HG02943 (cell line): Measurements from ENCODE around the gene COLGALT1.
"Not testable (repeated sequence)": the region's sequence is repeated elsewhere in the genome, so short reads cannot be mapped to it uniquely, and the experiment has no call there.

ENCODE experiments used
- ATAC-seq: cut with Tn5 transposase; IDR thresholded peaks from one replicate; pipeline ENCODE4 v1.9.1; 2021; ENCODE audit warnings: mild to moderate bottlenecking, low read depth, moderate library complexity; ENCODE audit not compliant: unreplicated experiment

Gene COLGALT1

DNA sequence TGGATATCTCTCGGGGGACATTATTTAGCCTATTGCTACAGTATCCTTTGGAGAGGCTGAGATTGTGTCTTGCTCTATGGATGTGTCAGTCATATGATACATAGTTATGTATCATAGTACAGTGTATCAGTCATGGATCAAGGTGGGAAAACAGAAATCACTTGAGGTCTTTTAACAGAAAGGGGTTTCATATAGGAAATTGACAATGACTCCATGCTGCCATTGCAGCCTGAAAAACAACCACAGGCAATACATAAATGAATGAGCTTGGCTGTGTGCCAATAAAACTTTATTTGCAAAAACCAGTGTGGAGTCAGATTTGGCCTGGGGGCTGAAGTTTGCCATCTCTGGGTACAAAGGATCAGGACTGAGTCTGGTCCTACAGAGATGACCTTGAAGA is 35.4 kb downstream of the COLGALT1 start:
- ATAC-seq = no peak

DNA sequence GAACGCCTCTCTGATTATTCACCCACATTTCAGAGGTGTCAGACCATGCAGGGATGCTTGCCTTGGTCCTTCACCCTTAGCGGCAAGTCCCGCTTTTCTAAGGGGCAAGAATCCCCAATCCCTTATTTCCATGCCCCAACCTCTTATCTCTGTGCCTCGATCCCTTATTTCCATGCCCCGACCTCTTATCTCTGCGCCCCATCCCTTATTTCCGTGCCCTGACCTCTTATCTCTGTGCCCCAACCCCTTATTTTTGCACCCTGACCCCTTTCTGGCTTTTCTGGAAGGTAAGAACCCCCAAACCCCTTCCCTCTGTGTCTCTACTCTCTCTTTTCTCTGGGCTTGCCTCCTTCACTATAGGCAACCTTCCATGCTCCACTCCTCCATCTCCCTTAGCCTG is 38.8 kb downstream of the COLGALT1 start:
- not testable (repeated sequence) for ATAC-seq

DNA sequence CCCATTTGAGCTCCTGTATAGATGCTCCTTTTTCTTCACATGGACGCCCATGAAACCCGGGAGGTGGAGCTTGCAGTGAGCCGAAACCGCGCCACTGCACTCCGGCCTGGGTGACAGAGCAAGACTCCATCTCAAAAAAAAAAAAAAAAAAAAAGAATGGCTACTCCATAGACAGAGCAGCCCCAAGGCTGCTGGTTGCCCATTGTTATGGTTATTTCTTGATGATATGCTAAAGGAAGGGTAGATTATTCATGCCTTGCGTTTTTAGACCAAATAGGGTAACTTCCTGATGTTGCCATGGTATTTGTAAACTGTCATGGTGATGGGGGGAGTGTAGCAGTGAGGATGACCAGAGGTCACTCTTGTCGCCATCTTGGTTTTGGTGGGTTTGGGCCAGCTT is 42.6 kb downstream of the COLGALT1 start:
- not testable (repeated sequence) for ATAC-seq

DNA sequence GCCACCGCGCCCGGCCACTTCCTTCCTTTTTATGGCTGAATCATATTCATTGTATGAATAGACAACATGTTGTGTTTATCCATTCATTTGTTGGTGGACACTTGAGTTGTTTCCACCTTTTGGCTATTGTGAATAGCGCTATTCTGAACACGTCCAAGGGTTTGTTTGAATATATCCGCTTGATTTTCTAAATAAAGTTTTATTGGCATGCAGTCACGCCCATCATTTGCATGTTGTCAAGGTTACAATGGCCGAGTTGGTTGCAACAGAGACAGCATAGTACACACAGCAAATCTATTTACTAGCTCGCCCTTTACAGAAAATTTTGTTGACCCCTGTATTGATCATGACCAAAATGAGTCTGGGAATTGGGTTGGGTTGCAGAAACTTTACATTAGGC is 43.5 kb downstream of the COLGALT1 start:
- ATAC-seq = no peak

DNA sequence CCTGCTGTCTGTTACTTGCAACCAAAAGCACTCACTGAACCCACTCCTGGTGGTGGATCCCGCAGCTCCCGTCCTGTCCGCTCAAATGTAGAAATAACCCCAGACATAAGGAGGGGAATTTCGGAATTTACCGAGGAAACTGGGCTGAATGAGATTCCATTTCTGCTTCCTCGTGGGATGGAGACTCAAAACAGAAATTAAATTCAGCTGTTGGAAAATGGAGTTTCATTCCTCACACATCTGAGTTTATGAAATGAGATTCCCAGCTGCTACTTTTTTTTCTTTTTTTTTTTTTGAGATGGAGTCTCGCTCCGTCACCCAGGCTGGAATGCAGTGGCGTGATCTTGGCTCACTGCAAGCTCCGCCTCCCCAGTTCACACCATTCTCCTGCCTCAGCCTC is 44.3 kb downstream of the COLGALT1 start:
- no peak for ATAC-seq

DNA sequence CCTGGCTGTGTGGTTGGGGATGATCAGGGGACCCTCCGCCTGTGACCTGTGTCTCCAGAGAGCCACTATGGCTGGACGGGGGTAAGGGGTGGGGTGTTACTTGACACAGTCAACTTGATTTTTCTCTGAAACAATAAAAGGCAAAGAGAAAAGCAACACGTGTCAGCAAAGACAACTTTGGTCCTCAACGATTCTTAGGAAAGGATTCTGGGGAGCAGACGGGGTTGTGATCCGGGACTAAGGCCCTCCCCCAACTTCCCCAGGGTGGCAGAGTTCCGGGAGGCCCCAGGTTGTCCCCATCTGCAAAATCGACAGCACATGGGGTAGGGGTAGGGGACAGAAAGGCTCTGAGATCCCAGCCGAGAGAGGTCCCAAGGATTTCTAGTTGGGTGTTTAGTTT is 46.2 kb downstream of the COLGALT1 start:
- ATAC-seq = no peak

DNA sequence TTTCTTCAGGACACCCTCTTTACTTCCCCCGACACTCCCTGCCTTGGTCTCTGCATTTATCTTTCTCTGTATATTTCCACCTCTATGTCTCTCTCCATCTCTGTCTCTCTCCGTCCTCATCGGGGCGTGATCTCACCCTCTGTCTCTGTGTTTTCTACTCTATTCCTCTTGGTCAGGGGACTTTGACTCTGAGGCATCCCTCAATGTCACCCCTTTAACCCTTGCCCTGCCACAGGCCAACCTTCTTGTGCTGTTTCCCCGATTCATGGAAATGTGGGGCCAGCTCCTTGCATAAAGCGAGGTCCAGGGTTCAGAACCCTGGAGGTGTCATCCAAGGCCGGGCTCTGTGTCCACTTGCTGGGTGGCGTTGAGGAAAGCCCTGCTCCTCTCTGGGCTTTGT is 46.8 kb downstream of the COLGALT1 start:
- ATAC-seq = no peak

DNA sequence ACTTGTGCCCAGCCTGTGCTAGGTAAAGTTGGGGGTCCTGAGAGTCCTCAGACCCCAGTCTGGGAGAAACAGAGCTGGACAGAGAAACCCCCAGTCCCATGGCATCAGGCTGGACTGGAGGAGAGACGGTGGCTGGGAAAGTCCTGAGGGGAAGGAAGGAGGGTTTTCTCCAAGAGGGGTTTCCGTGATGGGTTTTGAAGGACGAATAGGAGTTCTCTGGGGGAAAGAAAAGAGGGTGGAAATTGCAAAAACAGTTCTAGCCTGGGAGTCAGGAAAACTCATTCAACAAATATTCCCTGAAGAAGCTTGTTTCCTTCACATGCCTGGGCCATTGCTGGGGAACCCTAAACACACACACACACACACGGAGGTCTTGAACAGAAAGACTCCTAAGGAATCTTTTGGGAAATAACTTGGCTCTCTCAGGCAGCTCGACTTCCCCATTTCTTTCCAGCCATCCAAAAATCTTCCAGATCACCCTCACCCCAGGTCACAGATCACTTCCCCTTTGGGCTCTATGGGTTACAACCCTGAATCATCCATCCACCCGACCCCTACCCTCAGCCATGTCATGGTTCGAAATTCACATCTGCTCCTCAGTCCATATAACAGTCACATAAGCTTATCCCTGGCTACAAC is 47.5 kb downstream of the COLGALT1 start:
- no peak for ATAC-seq

DNA sequence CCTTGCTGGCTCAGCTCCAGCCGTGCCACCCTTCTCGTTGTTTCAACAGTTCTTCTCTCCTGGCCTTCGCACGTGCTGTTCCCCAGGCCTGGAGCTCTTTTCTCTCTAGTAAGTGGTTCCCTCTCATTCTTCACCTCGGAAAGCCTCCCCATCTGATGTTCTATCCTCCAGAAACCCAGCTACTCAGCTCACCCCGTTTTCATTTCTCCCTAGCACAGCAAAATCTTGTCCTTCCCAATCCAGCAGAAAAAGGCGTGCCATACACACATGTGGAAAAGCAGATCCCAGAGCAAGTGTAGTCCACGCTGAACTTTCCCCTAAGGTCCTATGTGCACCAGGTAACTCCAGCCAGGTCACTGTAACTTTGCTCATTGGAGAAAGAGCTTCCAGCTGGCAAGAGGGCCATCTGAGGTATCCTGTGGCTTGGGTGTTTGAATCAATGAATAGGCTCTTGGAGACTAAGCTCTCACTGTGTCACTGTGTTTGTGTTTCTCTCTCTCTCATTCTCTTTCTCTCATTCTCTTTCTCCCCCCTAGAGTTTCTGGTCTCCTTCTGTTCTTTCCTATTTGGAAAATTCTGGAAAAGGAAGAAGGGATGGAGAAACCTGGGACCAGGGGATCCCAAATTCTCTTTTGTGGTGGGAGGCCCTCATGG is 49.0 kb downstream of the COLGALT1 start:
- ATAC-seq = no peak

DNA sequence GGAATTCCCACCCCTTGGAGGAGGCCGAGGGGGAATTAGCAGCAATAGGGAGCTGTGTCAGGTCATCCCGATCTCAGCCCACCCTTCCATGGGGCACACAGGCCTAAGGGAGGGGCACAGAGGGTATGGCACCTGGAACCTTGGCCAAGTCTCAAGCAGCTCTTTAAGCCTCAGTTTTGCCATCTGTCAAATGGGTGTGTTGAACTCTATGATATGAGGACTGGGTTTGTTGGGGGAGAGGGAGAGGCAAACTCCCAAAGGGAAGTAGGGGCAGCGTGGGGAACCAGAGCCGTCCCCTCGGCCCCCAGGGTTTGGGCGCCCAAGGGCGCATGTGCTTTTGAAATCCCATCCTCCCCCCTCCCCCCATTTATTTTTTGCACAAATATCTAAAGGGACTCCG is 49.7 kb downstream of the COLGALT1 start:
- no peak for ATAC-seq

DNA sequence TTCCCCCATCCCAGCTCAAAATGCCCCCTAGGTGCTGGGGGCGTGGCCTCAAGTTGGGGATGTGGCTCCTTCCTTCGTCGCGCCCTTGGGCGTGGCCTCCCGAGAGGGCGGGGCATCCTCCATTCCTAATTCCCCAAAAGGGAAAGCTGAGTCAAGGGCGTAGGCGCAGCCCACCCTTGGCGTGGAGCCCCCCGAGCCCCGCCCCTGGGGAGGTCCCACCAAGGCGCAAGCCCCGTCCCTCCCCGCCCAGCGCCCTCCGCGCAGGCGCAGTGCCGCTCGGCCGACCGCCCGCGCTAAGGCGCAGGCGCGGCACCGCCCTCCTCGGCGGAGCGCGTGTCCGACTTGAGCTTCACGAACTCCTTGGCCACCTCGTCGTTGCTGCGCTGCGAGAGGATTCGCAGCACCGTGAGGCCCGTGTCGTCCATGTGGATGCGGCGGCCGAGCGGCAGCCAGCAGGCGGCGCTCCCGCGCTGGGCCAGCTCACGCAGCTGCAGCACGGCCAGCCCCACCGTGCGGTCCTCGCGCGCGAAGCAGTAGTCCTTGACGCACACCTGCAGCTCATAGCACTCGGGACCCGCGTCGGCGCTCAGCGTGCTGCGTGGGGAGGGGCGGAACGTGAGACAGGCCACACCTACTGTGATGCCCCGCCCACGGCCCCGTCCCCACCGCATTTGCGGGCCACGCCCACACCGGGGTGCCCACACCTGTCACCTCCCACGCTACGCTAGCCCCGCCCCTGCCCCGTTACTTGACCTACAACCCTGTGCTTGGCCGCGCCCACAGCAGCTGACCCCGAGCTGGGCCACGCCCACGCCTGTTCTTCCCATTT is 50.5 kb downstream of the COLGALT1 start:
- peak; percentile 66 for ATAC-seq

DNA sequence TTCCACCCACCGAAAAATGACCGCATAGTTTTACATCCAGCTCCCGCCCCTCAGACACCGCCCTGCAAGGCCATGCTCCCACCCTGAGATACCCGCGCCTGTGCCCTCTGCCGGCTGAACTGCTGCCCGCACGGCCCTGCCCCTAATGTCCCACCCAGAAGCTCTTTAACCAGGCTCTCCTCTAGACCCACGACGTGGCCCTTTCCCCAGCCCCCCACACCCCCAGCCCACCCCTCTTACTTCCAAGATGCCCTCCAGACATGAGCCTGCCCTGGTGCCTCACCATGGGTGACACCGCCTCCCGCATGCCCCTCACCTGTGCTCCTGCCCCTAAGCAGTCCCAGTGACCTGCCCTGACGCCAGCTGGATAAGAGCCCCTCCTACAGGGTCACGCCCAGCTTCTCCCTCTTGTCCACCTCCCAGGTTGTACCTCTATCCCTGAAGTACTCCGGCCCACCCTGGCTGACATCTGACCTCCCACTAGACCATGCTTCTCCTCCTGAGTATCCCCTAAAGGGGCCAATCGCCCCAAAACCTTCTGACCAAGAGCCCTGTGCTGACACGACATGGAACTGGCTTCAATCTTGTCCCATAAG is 51.2 kb downstream of the COLGALT1 start:
- no peak for ATAC-seq

DNA sequence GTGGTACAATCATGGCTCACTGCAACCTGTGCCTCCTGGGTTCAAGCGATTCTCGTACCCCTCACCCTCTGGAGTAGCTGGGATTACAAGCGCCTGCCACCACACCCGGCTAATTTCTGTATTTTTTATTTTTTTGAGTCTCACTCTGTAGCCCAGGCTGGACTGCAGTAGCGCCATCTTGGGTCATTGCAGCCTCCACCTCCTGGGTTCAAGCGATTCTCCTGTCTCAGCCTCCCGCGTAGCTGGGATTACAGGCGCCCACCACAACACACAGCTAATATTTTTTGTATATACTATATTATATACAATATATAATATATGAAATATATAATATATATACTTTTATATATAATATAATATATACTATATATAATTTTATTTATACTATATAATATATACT is 52.5 kb downstream of the COLGALT1 start:
- ATAC-seq = no peak

DNA sequence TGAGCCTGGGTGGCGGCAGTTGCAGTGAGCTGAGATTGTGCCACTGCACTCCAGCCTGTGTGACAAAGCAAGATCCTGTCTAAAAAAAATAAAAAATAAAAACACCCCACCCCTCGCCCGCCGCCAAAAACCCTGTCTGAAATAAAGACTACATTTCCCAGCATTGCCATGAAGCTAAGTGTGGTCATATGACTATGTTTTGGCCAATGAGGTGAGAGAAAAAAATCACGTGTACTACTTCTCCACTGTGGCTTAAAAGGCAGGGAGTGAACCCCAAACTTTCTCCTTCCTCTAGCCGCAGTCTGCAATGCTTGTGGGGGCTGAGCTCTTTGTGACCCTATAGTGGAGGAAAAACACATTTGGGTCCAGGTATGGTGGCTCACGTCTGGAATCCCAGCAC is 54.9 kb downstream of the COLGALT1 start:
- no peak for ATAC-seq

DNA sequence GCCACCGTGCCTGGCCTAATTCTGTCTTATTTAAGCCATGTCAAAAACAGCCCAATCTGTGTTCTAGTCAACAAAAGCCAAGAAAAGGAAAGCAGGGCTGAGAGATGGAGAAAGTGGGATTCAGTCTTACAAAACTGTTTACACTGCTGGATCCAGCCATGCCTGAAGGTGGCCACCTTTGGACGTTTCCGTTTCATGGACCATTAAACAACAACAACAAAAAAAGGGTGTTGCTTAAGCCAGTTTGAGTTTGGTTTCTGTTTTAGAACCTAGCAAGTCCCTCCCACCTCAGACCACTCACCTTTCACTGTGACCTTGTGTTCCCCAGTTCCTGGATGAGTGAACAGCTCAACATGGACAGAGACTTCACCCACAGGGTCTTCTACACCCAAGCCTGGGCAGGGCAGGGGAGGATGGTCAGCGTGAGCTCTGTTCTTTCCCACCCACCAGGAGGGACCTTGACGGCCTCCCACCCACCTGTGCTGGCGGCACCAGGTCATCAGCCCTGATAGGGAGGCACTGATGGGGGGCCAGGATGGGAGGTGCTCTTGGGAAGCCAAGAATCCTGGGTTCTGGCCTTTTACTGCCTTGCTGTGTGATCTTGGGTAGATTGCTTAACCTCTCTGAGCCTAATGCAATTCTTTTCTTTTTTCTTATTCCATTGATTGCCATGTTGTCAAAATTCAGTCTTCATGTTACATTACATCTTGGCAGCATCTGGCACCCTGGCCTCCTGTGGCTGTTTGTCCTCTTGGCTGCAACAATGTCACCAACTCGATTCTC is 56.2 kb downstream of the COLGALT1 start:
- ATAC-seq = no peak

DNA sequence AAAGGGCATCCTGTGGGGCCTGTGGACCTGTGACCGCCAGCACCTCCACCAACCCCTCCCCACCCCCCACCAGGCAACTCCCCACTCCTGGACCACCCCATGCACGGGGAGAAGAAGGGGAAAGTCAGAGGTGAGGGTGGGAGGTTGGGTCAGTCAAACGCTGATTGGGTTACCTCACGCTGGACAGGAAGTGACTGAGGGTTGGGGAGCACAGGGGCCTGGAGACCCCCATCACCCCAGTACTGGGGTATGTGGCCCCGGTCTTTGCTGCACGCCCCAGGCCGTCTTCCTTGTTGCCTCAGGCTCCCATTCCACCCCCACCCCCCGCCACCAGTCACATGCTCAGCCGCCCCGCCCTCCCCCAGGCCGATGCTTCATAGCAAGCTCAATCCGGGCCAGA is 59.0 kb downstream of the COLGALT1 start:
- no peak for ATAC-seq

DNA sequence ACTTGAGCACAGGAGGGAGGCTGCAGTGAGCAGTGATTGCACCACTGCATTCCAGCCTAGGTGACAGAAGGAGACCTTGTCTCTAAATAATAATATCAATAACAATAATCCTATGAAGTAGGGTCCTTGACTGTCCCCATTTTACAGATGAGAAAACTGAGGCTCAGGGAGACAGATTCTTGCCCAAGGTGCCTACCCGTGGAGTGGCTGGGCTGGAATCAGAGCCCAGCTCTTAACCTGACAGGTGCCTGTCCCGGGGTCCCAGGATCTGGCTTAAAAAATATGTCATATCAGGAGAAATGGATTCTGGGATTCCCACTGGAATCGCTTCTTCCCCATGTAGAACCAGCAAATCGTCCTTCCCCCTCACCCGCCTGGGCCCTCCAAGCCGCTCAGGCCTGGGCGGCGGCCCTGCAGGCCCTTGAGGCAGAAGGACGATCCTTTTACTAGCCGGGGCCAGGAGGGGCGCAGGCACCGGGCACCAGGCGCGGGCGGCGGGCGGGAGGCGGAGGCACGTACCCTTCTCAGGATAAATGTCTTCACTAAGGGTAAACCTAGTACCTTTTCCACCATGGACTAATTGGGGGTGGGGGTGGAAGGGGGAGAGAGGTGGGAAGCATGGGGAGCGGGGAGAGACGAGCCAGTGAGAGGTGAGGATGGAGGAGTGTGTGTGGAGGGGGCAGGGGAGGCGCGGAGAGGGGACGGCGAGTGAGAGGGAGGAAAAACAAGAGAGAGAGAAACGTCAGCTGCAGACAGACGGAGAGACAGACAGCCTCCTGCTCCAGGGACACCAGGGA is 60.6 kb downstream of the COLGALT1 start:
- ATAC-seq = no peak

DNA sequence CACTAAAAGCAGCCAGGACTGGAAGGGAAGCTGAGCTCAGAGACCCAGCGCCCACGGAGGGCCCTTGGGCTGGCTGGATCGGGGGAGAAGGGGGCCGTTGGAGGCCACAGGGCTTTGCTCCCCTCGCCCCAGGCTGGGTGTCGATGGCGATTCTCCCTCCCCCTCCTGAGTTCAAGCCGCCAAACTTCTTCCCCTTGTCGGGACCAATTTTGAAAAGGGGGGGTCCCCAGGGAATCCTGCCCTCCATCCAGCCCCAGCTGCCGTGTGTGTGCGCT is 61.2 kb downstream of the COLGALT1 start:
- no peak for ATAC-seq

DNA sequence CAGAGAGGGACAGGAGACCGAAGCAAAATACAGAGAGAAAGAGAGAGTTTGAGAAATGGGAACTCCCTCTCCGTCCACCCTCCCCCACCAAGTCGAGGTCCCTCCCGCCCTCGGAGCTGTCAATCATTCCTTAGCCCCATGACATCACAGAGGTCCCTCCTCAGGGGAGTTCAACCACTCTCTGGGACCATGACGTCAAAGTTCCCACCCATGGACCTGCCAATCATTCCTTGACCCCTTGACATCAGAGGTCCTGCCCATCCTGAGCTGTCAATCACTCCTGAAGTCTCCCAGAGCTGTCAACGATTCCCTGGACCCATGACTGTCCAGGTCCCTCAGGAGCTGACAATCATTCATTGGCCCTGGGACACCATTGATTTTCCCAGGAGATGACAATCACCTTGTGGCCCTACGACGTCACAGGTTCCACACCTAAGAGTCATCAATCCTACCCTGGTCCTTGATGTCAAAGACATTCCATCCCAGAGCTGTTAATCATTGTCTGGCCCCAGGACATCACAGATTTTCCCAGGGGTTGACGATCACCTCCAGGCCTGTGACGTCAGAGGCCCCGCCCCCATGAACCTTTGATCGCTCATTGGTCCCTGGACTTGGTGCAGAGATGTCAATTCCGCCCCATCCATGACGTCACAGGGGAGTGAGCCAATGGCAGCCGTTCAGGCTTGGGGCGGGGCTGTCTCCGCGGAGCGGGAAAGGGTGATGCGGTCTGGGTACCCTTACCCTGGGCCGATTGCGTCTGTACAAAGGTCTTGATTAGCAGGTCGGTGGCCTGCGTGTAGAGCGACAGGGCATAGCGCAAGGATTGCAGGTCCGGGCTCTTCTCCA is 61.7 kb downstream of the COLGALT1 start:
- ATAC-seq = no peak
